Stimulated activated naive CD8-positive, alpha-beta T cell treated with anti-CD3 and anti-CD28 coated beads, Interleukin-15, amount 100 ng/mL, for 72 hours (primary cell): ENCODE measurements around the gene HMGN2.

ENCODE experiments used
- ATAC-seq: fragments of 150-1000 bp; cut with Tn5 transposase; 2 replicates; pipeline ENCODE4 v1.10.0; 2021; ENCODE audit warnings: mild to moderate bottlenecking, moderate library complexity
- DNase-seq, 2 donors: peaks; one replicate each; pipeline ENCODE4 v3.0.0; 2021 to 2022
- H3K27ac Mint-ChIP-seq, 2 donors: one replicate each; pipeline ENCODE4 v1.8.0; 2022; ENCODE audit warnings: mild to moderate bottlenecking in 2 of 2, mixed read lengths in 2 of 2, moderate library complexity in 2 of 2
- H3K27me3 Mint-ChIP-seq: one replicate; pipeline ENCODE4 v1.8.0; 2022; ENCODE audit warnings: mixed read lengths
- H3K4me1 Mint-ChIP-seq: one replicate; pipeline ENCODE4 v1.8.0; 2022; ENCODE audit warnings: mild to moderate bottlenecking, mixed read lengths
- H3K4me3 Mint-ChIP-seq, 2 donors: one replicate each; pipeline ENCODE4 v1.8.0; 2022; ENCODE audit warnings: mild to moderate bottlenecking in 2 of 2, mixed read lengths in 2 of 2, moderate library complexity in 1 of 2
- H3K9me3 Mint-ChIP-seq, 2 donors: one replicate each; pipeline ENCODE4 v1.8.0; 2022; ENCODE audit warnings: mixed read lengths in 2 of 2

Gene HMGN2

DNA sequence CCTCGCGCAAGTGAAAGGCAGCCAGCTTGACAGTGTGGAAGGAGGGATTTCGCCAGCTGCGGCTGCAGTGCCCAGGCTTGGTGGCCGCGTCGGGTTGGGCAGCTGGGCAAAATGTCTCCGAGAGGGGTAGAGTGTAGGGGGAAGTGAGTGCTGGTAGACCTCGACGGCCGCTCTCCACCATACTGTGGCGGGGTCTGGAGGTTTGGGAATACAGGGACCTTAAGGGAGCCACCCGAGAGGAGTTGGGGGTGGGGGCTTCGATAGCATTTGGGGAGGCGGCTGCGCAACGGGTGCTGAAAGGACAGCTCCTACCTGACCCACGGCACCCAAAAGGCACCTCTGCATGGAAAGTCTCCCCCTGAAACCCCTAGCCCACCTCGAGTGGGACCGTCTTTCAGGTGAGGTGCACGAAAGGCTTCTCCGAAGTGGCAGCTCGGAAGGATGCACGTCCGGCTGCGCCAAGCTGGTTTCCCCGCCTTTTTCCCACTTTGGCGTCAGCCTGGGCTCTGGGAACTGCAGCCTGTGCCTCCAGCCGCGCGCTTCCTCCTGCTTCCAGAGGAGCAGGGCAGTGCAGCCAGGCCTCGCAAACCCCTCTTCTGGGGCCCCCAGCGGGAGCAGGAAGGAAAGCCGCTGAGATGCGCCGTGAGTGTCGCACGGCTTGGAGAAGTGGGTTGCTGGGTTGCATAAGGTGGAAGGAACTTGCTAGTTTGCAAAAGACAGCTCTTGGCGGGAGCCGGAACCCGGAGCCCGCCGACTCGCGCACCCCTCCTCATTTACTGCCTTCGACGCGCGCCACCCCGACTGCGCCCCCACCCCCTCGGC, 531 bp upstream of the HMGN2 start:
- DNase-seq (no peak), ATAC-seq (peak; percentile 55)
- H3K4me1 Mint-ChIP-seq, result peaks cover 56% of the 10 kb centered on the region
- H3K27me3 Mint-ChIP-seq, result no peaks in the 10 kb centered on the region
- H3K27ac Mint-ChIP-seq, result peak overlapping the region; percentile 99 to 100
- H3K9me3 Mint-ChIP-seq, result no peaks in the 10 kb centered on the region
- H3K4me3 Mint-ChIP-seq, result peak overlapping the region; percentile 93 to 94

DNA sequence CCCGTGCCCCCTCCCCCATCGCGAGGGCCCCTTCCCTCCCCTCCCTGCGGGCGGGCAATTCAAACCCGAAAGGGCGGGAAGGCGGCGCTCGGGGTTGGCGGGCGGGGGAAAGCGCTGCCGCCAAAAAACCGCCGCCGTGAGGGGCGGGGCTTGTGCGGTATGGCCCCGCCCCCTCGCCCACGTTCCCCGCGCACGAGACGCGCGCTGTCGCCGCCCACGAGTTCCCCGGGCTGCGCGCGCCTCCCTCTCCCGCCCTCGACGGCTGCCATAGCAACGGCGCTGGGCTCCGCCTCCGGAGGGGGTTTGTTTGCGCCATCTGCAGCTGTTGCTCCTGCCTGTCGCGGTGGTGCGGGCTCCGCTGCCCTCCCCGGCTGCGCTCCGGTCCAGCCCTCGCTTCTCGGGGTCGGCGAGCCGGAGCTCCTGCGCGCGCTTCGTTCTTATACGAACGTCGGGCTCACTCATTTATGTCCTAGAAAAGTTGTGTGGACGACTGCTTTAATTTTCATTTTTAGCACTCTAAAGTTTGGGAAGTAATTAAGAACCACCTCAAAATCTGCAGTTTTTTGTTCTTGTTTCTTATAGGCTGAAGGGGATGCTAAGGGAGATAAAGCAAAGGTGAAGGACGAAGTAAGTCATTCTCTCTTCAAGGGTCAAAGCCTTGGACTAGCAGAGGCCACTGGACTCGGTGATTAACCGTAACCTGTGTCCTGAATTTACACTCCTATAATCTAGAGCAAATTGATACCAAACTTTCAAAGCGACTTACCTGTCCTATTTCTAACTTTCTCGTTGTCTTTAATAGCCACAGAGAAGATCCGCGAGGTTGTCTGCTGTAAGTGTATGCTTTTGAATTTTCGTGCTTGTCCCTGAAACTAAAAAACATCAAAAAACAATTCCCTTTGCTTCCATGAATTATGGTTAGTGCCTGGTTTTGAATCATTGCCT, 933 bp downstream of the HMGN2 start:
- Mint-ChIP-seq H3K9me3 (no peaks in the 10 kb centered on the region), H3K4me3 (peak overlapping the region; percentile 85 to 89), H3K4me1 (peaks cover 68% of the 10 kb centered on the region), H3K27ac (peak overlapping the region; percentile 47 to 89), H3K27me3 (no peaks in the 10 kb centered on the region)
- ATAC-seq, result peak; percentile 76
- DNase-seq, result peak; percentile 92 to 96

DNA sequence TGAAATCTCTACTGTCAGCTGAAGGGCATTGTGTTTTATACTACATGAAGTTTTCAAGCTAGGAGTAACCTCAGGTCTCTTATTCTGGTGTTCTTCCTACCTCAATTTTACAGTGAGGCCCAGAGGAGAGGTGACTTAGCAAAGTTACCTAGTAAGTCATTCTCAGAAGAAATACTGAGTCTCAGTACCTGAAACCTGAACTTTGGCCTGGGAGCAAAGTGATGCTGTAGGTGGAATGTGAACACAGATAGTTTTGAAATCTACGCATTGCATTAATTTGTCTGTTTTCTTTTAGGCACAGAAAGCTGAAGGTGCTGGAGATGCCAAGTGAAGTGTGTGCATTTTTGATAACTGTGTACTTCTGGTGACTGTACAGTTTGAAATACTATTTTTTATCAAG, 2.6 kb downstream of the HMGN2 start:
- no peaks in the 10 kb centered on the region for H3K27me3 Mint-ChIP-seq
- H3K4me3 Mint-ChIP-seq, result peak overlapping the region in 1 of 2 donors; percentile 85
- ATAC-seq (no peak), DNase-seq (no peak)
- peaks cover 58% of the 10 kb centered on the region for H3K4me1 Mint-ChIP-seq
- H3K9me3 Mint-ChIP-seq, result no peaks in the 10 kb centered on the region
- H3K27ac Mint-ChIP-seq, result no peak overlapping the region

DNA sequence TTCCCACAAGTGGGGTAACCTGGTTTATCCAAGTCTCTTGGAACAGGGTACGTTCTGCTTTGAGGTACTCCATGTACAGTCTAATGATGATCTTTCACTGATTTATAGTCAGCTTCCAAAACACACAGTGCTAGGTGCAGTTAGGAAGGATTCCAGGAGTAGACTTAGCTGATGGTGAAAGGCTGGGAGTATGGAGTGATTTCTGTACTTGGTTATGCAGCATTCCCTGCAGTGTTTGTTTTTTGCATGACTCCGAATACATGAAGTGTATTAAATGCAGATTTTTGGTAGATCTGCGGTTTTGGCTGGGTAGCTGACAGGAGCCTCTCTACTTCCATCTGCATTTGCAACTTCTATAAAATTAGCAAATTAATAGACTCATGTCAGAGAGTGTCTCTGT, 3.7 kb downstream of the HMGN2 start:
- no peak for DNase-seq
- Mint-ChIP-seq H3K4me3 (no peak overlapping the region), H3K27me3 (no peaks in the 10 kb centered on the region), H3K27ac (no peak overlapping the region), H3K4me1 (peaks cover 46% of the 10 kb centered on the region), H3K9me3 (no peaks in the 10 kb centered on the region)
- no peak for ATAC-seq

DNA sequence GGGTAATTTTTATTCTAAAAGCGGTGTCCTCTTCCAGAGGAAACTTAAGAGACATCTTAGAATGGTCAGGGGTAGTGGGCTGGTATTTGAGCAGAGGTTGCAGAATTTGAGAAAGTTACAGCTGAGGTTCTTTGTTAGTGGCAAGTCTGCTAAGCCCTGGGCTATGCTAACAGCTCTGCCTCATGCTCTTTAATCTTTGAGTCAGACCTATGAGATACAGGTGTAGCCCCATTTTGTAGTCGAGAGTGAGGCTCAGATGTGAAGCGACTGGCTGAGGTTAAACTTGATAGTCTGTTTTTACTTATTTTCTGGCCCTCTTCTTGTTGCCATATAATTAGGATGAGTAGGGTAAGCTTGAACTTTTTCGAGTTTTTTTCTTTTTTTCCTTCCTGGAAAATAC, 4.7 kb downstream of the HMGN2 start:
- no peaks in the 10 kb centered on the region for H3K9me3 Mint-ChIP-seq
- no peak for ATAC-seq
- H3K4me1 Mint-ChIP-seq, result peaks cover 36% of the 10 kb centered on the region
- peak overlapping the region in 1 of 2 donors; percentile 48 for H3K27ac Mint-ChIP-seq
- no peaks in the 10 kb centered on the region for H3K27me3 Mint-ChIP-seq
- no peak for DNase-seq
- no peak overlapping the region for H3K4me3 Mint-ChIP-seq

DNA sequence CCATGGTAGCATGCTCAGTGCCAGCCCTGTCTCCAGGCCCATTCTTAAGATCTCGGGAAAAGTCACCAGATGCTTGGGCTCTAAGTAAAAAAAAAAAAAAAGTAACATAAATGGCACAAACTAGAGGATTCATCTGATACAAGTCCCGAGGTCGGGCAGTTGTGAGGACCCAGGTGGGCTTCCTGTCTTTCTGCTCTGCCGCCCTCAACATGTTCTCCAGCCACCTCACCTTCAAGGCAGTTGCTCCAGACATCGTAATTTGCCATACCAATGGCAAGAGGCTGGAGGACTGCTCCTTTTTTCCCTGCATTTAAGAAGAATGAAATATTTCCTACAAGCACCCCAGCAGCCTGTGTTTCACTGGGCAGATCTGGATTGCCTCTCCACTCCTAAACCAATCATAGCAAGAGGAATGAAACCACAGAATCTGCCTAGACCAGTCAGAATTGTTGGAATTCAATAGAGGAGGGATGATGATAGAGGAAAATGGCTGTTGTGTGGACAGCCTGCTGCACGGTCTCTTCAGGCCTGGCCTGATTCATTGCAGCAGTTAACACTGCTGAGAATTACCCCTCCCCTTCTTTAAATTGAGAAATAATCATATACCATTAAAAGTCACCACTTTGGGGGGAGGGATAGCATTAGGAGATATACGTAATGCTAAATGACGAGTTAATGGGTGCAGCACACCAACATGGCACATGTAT, 5.4 kb downstream of the HMGN2 start:
- no peaks in the 10 kb centered on the region for H3K27me3 Mint-ChIP-seq
- DNase-seq (no peak), ATAC-seq (no peak)
- H3K27ac Mint-ChIP-seq, result peak overlapping the region in 1 of 2 donors; percentile 48
- H3K4me1 Mint-ChIP-seq, result peaks cover 41% of the 10 kb centered on the region
- no peak overlapping the region for H3K4me3 Mint-ChIP-seq
- H3K9me3 Mint-ChIP-seq, result no peaks in the 10 kb centered on the region

DNA sequence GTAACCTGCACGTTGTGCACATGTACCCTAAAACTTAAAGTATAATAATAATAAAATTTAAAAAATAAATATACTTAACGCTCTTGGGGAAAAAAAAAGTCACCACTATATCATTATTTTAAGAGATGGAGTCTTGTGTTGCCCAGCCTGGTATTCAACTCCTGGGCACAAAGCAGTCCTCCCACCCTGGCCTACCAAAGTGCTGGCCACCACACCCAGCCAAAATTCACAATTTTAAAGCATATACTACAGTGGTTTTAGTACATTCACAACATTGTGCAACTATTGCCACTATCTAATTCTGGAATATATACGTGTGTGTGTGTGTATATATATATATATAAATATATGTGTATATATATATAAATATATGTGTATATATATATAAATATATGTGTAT, 5.9 kb downstream of the HMGN2 start:
- Mint-ChIP-seq H3K9me3 (no peaks in the 10 kb centered on the region), H3K4me1 (peaks cover 47% of the 10 kb centered on the region), H3K27ac (no peak overlapping the region), H3K27me3 (no peaks in the 10 kb centered on the region), H3K4me3 (no peak overlapping the region)
- ATAC-seq (no peak), DNase-seq (no peak)

DNA sequence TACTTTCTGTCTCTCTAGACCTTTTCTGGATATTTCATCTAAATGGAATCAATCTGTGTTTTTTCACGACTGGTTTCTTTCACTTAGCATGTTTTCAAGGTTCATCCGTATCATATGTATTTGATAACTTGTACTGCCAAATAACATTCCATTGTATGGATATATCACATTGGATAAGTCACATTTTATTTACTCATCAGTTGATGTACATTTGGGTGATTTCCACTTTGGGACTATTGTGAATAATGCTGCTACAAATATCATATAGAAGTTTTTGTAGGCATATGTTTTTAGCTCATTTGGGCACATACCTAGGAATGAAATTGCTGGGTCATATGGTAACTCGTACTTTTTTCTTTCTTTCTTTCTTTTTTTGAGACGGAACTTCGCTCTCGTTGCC, 6.7 kb downstream of the HMGN2 start:
- ATAC-seq (no peak), DNase-seq (no peak)
- no peak overlapping the region for H3K4me3 Mint-ChIP-seq
- peaks cover 45% of the 10 kb centered on the region for H3K4me1 Mint-ChIP-seq
- H3K9me3 Mint-ChIP-seq, result no peaks in the 10 kb centered on the region
- peak overlapping the region in 1 of 2 donors; percentile 1 for H3K27ac Mint-ChIP-seq
- H3K27me3 Mint-ChIP-seq, result no peaks in the 10 kb centered on the region

DNA sequence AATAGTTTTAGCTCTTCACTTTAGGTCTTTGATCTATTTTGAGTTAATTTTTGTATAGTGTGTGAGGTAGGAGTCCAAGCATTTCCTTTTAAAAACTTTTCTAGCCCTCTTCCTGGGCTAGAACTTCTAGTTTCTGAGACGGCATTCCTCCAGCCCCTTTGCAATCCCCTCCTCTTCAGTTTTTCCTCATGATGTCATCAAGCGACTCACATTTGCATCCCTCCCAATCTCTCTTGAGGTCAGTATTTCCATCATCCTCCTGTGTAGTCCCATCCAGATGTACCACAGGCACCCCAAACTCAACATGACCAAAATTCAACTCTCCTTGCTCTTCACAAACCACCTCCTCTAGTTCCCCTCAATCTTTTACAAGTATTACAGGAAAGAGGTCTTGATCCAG, 10.7 kb downstream of the HMGN2 start:
- no peak overlapping the region for H3K27ac Mint-ChIP-seq
- H3K27me3 Mint-ChIP-seq, result no peaks in the 10 kb centered on the region
- H3K9me3 Mint-ChIP-seq, result no peaks in the 10 kb centered on the region
- no peak overlapping the region for H3K4me3 Mint-ChIP-seq
- no peak for ATAC-seq
- peaks cover 12% of the 10 kb centered on the region for H3K4me1 Mint-ChIP-seq
- no peak for DNase-seq

DNA sequence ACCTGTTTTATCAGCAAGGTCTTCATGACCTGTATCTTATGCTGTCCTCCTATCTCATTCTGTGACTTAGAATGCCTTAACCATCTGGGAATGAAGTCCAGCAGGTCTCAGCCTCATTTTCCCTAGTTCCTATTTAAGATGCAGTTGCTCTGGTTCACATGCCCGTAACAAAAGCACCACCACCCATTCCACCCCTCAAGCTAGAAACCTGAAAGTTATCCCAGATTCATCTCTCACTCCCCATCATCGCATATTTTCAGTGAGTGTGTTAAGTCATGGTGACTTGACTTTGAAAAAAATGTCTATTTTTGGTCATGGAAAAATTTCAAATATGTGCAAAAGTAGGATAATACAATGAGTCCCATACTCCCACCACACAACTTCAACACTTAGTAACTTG, 11.7 kb downstream of the HMGN2 start:
- Mint-ChIP-seq H3K27ac (no peak overlapping the region), H3K4me1 (peaks cover 12% of the 10 kb centered on the region), H3K4me3 (no peak overlapping the region), H3K9me3 (no peaks in the 10 kb centered on the region), H3K27me3 (no peaks in the 10 kb centered on the region)
- DNase-seq (no peak), ATAC-seq (no peak)

DNA sequence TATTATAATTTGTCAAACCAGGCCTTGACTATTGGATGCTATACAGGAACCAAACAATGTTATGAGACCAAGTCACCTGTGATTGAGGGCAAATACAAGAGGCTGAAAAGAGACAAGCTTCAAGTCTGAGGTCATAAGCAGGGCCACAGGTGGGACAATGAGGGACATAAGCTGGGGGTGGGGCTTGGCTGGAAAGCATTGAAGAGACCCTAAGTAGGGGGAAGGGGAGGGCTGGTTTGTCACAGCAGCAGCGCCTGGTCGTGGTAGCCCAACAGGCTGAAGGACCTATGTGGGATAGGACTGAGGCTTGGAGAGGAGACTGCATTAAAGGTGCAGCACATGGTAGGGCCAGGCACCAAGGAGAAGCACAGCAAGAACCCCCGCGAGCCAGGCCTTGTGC, 17.9 kb downstream of the HMGN2 start:
- Mint-ChIP-seq H3K4me3 (no peak overlapping the region), H3K27ac (no peak overlapping the region), H3K27me3 (no peaks in the 10 kb centered on the region), H3K4me1 (no peaks in the 10 kb centered on the region), H3K9me3 (no peaks in the 10 kb centered on the region)
- ATAC-seq, result no peak
- DNase-seq, result no peak

DNA sequence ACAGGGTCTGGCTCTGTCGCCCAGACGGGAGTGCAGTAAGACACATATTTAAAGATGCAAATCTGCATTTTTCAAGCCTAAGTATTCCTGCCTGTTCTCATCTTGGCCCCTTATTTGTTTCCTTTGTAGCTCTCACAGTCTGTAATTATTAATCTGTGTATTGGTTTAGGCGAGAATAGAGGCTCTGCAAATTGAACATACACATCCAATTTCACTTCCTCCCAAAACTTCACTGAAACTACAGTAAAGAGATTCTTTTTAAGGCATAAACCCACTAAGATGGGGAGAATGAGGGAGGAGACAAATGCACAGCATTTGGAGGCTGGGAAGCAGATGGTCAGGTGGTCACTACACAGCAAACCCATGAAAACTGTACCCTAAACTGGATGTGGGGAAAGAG, 21.0 kb downstream of the HMGN2 start:
- H3K27ac Mint-ChIP-seq, result no peak overlapping the region
- DNase-seq, result no peak
- no peaks in the 10 kb centered on the region for H3K9me3 Mint-ChIP-seq
- ATAC-seq, result no peak
- H3K4me3 Mint-ChIP-seq, result no peak overlapping the region
- H3K27me3 Mint-ChIP-seq, result no peaks in the 10 kb centered on the region
- no peaks in the 10 kb centered on the region for H3K4me1 Mint-ChIP-seq

DNA sequence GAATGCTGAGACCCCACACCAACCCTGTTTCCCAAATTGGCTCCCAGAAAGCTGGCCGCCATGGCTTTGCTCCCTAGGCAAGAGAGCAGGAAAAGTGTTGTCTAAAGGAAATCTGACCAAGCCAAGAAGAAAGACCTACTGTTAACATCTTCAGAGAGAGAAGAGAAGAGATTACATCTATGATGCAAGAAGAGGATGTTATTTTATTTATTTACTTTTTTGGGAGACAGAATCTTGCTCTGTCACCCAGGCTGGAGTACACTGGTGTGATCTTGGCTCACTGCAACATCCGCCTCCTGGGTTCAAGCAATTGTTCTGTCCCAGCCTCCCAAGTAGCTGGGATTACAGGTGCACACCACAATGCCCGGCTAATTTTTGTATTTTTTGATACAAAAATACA, 21.7 kb downstream of the HMGN2 start:
- no peaks in the 10 kb centered on the region for H3K27me3 Mint-ChIP-seq
- no peak for DNase-seq
- ATAC-seq, result no peak
- peaks cover 5% of the 10 kb centered on the region for H3K4me1 Mint-ChIP-seq
- H3K9me3 Mint-ChIP-seq, result no peaks in the 10 kb centered on the region
- H3K27ac Mint-ChIP-seq, result no peak overlapping the region
- no peak overlapping the region for H3K4me3 Mint-ChIP-seq

DNA sequence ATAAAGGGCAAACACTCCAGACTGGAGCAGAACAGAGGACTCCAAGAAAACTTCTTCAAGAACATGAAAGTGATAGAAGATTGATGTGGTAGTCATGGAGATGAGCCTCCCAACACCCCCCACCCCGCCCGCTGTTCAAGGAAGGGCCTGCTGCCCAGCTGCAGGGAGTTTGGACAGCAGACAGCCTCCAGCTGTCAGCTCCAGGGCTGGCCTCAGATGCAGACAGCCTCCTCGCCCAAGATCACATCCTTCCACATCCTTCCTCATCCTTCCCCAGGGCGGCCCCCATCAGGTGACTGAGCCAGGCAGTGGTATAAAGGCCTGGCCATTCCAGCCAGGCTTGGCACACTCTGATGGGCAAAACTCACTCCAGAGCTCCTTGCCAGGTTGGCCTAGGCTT, 24.6 kb downstream of the HMGN2 start:
- H3K4me1 Mint-ChIP-seq, result peaks cover 19% of the 10 kb centered on the region
- H3K27ac Mint-ChIP-seq, result peak overlapping the region in 1 of 2 donors; percentile 10
- no peak overlapping the region for H3K4me3 Mint-ChIP-seq
- no peaks in the 10 kb centered on the region for H3K9me3 Mint-ChIP-seq
- no peaks in the 10 kb centered on the region for H3K27me3 Mint-ChIP-seq
- DNase-seq (no peak), ATAC-seq (no peak)

DNA sequence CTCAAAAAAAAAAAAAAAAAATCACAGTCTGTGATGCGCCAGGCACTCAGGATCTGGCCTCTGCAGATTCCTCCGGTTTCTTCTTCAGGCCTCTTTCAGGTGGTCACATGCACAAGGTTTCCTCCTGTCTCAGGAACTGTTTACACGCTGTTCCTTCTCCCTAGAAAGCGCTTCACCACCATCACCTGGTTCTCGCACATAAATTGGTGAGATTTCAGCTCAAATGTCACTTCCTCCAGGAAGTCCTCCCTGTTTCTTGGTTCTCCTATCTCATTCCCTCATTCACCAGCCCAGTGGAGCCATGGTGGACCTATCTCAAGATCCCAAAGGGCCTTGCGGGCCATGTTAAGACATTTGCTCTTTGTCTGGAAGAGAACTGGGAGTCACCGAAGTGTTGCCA, 26.7 kb downstream of the HMGN2 start:
- Mint-ChIP-seq H3K4me3 (peak overlapping the region; percentile 18 to 26), H3K4me1 (peaks cover 25% of the 10 kb centered on the region), H3K9me3 (no peaks in the 10 kb centered on the region), H3K27me3 (no peaks in the 10 kb centered on the region), H3K27ac (no peak overlapping the region)
- DNase-seq (no peak), ATAC-seq (no peak)
